MM.1S (cell line): ENCODE results near the gene CTCF.

ENCODE experiments used
- EZH2 ChIP-seq: fragments of 300-600 bp; sonication (generic); optimal IDR thresholded peaks from 2 replicates; pipeline ENCODE3; 2017; ENCODE audit warnings: low read depth, mild to moderate bottlenecking, antibody characterized with exemption, low read length, mixed read lengths
- EZH2phosphoT487 ChIP-seq: fragments of 300-600 bp; sonication (generic); IDR thresholded peaks from 2 replicates; pipeline ENCODE4 v1.6.1; 2018; ENCODE audit warnings: antibody characterized with exemption, low read length
- TF ChIP-seq, protein P1 (sequence below): fragments of 300-600 bp; sonication (generic); IDR thresholded peaks from 2 replicates; pipeline ENCODE4 v1.5.1; 2016; ENCODE audit warnings: antibody characterized with exemption, low read length, mixed read lengths

DNA sequence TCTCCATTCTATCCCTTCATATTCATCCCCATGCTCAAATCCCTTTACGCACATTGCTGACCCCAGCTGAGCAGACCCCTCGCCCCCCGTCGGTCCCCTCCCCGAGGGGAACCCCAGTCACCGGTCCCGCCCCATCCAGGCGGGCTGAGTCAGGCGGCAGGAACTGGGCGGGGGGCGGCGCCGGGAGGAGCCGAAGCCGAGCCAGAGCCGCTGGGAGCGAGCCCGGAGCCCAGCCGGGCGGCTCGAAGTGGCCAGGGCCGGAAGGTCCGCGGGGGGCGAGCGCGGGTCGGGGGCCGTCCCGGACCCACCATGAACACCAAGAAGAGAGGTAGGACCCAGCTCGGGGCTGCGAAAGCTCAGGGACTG, 25.1 kb upstream of the CTCF start:
- TF ChIP-seq, protein P1, sequence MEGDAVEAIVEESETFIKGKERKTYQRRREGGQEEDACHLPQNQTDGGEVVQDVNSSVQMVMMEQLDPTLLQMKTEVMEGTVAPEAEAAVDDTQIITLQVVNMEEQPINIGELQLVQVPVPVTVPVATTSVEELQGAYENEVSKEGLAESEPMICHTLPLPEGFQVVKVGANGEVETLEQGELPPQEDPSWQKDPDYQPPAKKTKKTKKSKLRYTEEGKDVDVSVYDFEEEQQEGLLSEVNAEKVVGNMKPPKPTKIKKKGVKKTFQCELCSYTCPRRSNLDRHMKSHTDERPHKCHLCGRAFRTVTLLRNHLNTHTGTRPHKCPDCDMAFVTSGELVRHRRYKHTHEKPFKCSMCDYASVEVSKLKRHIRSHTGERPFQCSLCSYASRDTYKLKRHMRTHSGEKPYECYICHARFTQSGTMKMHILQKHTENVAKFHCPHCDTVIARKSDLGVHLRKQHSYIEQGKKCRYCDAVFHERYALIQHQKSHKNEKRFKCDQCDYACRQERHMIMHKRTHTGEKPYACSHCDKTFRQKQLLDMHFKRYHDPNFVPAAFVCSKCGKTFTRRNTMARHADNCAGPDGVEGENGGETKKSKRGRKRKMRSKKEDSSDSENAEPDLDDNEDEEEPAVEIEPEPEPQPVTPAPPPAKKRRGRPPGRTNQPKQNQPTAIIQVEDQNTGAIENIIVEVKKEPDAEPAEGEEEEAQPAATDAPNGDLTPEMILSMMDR = no peak
- no peak for TF ChIP-seq EZH2phosphoT487
- no peak for TF ChIP-seq EZH2
